Right renal cortex interstitium (tissue), 3 donors: ENCODE results near the gene KIF5A. TPM values are rescaled to one million over a fixed set of nuclear protein-coding genes. Genes with fewer than 3 reads are reported as not detected.

Experiments used
- DNase-seq, 3 donors: peaks; one replicate each; pipeline ENCODE4 v3.0.0-alpha.2; 2013; ENCODE audit warnings: low read depth in 3 of 3, low spot score in 2 of 3
- polyA plus RNA-seq, 3 donors: library from polyadenylated mRNA; unstranded; fragments of 120-200 nt; gene quantifications; one replicate each; pipeline ENCODE4 v1.2.1, GENCODE V29; 2013; ENCODE audit not compliant: insufficient read length in 3 of 3

The KIF5A gene
- polyA plus RNA-seq, 3 donors, result 0.31 to 0.39 (median 0.32) TPM

GRCh38 chr12:57518920-57519795, 30.7 kb upstream of the KIF5A start:
- no peak for DNase-seq

DNA sequence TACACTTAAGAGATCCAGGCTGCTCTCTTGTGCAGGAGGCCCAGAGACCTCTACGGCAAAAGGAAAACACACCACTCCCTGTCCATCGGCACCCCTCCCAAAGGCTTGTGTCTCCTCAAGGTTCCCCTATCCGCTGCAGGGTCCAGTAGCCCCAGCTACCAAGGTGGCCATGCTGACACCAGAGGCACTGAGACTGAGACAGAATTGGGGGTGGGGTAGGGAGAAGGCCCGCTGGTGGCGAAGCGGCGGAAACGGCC, 30.1 kb upstream of the KIF5A start:
- DNase-seq, result peak in 1 of 3 donors; percentile 16

DNA sequence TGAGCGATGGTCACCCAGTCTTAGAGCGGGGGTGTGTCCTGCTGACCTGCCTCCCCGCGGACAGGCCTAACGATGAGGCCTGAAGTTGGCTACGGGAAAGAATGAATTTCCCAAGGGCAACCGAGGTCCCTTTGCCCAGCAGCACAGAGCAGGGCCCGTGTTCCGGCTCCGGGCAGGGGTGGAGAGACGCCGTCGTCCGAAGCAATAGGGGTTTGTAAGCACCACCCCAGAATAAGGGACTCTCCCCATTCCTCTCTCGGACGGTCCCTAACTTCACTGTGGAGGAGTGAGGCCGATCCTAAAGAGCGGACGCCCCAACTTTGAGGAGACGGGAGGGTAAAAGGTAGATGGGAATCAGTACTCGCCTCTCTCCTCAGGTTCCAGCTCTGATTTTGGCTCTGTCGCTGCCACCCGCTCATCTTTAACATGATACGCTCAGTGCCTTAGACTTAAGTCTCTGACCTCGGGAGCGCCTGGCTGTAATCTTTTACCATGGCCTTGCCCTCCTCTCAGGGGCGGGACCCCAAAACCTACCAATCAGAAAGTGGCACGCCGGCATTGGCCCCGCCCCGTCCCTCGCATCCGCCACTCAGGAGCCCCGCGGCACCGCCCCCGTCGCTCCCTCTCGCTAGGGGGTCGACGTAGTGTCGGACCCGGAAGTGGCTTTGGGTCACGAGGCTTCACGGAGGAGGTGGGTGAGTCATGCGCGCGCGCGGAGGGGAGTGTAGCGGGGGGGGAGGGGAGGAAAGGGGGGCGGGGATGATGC, 29.6 kb upstream of the KIF5A start, which contains the start of gene DDIT3:
Gene DDIT3, minus strand, starts transcription at position 462 of the 766 bp plus-strand sequence. CDS start 3,108 bp downstream, outside the sequence.
- DNase-seq, result peak; percentile 91 to 98 (median 95)

DNA sequence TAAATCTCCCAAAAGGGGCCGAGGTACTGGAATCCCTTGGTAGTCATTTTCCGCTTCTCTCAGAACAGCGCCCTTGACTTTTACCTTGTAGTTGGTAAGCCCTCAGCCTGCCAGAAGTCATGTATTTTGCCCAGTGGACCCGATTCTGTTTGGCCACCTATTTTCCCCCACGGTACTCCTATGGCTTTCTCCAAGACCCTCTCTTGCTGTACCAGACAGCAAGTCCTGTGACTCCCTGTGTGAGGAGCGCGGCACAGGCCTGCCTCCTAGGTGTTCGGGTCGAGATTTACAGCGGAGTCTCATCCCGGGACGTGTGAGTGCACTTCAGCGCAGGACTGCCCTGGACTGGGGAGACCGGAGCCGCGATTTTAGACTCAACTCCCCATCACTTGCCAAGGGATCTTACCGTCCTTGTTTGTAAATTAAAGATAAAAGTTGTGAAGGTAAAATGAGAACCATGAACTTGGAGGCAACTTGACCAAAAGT, 28.3 kb upstream of the KIF5A start:
- DNase-seq, result peak; percentile 23 to 45 (median 35)

GRCh38 chr12:57522011-57522886, 27.6 kb upstream of the KIF5A start, which contains the start of gene MBD6:
MBD6 (plus strand) TSS chr12:57522824; CDS start chr12:57524304, 1,480 bp downstream.
- DNase-seq, result peak; percentile 66 to 79 (median 78)

DNA sequence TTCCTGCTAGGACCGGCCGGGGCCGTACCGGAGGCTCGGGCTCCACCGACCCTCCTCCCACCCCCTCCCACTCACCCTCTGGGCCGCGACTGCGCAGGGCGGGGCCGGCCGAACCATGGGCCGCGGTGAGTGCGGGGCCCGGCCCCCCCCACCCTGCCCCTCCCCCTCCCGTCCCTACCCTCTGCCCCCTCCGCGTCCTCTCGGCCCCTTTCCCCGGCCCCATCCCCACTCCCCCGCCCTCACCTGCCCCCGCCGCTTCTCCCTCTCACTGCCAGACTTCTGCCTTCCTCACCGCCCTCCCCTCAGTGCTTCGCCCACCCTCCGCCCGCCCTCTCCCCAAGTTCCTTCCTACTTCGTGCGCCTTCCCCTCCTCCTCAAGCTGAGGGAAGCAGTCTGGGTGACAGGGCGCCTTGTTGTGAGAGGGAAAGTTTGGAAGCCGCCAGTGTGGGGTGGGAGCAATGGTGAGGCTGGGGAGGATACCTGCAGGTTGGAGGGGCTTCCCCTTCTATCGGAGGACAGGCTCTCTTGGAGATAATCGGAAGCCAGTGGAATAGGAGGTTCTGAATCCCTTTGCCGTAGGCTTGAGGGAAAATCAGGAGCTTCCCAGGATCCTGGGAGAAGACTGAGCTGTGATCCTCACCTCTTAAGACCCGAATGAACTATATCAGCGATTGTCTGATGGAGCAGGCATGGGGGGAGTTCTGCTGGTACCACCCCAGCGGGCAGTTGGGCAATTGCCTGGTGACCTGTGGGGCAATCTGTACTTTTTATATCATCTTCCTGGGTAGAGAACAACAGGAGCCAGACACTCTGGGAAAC, 26.7 kb upstream of the KIF5A start:
- DNase-seq, result peak in 1 of 3 donors; percentile 65

DNA sequence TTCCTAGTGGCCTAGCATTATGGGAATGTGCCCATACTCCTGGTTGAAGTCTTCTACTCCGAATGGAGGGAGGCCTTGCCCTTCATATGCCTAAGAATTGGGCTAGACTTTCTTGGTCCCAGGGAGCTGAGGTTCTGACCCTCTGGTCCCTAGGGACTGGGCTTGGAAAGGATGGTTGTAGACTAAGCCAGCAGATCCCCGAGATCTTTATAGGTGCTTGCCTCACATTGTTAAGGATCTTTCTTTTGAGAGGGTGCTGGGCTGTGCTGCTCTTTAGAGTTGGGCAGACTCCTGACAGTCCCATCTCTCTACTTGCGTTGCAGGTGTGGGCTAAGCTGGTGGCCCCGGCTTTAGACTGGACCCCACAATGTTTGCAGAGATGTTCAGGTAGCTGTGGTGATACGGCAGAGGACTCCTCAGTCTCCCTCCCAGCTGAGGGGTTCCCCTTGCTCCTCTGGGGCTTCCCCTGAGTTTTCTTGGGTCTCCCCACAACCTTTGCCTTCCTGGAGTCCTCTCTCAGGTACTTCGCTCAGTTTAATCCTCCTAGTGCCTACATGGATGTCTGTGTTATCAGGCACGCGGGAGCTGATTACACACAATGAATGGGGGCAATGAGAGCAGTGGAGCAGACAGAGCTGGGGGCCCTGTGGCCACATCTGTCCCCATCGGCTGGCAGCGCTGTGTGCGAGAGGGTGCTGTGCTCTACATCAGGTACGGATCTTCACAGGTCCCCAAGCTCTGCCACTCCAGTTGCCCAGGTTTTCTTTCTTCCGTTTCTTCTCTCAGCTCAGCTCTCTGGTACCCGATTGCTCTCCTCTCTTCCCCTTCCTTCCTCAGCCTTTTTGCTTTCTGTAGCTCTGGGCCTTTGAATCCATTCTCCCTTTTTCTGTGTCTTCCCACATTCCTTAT, 25.9 kb upstream of the KIF5A start:
- no peak for DNase-seq

DNA sequence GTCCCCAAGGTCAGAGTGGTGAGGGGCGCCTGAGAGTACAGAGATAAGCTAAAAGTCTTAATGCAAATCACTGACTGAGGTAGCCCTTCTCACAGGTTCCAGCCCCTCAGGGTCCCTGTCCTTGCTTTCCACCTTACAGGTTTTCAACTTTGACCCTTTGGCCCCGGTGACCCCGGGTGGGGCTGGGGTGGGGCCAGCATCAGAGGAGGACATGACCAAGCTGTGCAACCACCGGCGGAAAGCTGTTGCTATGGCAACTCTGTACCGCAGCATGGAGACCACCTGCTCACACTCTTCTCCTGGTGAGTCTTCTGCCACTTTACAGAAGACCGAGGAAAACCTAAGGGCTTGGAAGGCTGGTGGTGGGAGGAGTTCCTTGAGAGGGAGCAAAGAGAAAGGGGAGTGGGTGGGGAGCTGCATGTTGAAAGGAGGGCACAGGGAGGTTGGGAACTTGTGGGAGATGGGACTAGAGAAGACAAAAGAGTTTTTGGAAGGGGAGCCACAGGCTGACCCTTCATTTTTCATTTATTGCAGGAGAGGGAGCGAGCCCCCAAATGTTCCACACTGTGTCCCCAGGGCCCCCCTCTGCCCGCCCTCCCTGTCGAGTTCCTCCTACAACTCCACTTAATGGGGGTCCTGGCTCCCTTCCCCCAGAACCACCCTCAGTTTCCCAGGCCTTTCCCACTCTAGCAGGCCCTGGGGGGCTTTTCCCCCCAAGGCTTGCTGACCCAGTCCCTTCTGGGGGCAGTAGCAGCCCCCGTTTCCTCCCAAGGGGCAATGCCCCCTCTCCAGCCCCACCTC, 24.8 kb upstream of the KIF5A start:
- DNase-seq, result no peak

- DNase-seq, result no peak
These were observed 24.0 kb upstream of the KIF5A start for GRCh38 chr12:57525615-57526383.

- DNase-seq, result no peak
These were observed 23.2 kb upstream of the KIF5A start for GRCh38 chr12:57526477-57527126.

GRCh38 chr12:57527184-57527583, 22.7 kb upstream of the KIF5A start:
- DNase-seq, result no peak

GRCh38 chr12:57528176-57528575, 21.7 kb upstream of the KIF5A start:
- DNase-seq, result no peak

- DNase-seq, result no peak
These were observed 20.9 kb upstream of the KIF5A start for GRCh38 chr12:57528831-57529555.

DNA sequence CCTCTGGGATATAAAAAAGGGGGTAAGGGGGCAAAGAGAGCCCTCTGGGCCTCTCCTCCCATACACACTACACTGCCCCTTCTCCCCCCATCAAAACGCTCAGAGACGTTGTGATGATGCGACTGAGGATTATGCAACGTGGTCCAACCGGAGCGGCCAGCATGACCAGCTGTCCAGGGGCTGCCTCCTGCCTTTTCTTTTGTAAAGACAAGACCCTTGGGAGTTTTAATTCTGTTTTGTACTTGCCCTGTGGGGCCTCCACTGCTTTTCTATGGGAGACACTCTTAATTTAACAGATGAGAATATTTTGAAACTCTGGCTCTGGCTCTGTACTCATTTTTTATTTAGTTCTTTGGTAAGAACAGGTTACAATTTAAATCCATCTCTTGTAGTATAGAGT, 20.0 kb upstream of the KIF5A start:
- no peak for DNase-seq

- DNase-seq, result no peak
These were observed 19.3 kb upstream of the KIF5A start for GRCh38 chr12:57530396-57531142.
